ENCODE measurements around the gene AXDND1. TPM values are rescaled to one million over a fixed set of nuclear protein-coding genes. Genes with fewer than 3 reads are reported as not detected.
A peak's percentile ranks its signal among the peaks of the same experiment; 100 is the strongest.

AXDND1 gene
- total RNA-seq, 4 donors from 2014 or later, result 2.5 TPM; not detected in 3

DNA sequence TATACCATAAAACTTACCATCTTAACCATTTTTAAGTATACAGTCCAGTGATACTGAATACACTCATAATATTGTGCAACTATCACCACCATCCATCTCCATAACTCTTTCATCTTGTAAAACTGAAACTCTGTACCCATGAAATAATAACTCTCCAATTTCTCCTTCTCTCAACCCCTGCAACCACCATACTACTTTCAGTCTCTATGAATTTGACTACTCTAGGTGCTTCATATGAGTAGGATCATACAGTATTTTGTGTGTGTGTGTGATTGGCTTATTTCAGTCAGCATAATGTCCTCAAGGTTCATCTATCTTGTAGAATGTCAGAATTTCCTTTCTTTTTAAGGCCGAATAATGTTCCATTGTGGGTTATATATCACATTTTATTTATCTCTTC lies 192.3 kb downstream of the AXDND1 start:
- intact Hi-C loops (cut with DNase I), result no loop called here
- Histone ChIP-seq H3K27ac (replicated peaks in 1 of 4) (no peak overlapping the region), H3K4me1 (no peaks in the 10 kb centered on the region), H3K27me3 (peaks cover 0 to 5% (median 0%) of the 10 kb centered on the region in 4 donors), H3K9me3 (no peaks in the 10 kb centered on the region), H3K4me3 (no peak overlapping the region), H3K36me3 (no peaks in the 10 kb centered on the region)
- DNase-seq (ENCODE audit: extremely low spot score), result no peak
- 90% methylated on average over 1 of the region's 1 CpG for WGBS
- TF ChIP-seq, protein P1, sequence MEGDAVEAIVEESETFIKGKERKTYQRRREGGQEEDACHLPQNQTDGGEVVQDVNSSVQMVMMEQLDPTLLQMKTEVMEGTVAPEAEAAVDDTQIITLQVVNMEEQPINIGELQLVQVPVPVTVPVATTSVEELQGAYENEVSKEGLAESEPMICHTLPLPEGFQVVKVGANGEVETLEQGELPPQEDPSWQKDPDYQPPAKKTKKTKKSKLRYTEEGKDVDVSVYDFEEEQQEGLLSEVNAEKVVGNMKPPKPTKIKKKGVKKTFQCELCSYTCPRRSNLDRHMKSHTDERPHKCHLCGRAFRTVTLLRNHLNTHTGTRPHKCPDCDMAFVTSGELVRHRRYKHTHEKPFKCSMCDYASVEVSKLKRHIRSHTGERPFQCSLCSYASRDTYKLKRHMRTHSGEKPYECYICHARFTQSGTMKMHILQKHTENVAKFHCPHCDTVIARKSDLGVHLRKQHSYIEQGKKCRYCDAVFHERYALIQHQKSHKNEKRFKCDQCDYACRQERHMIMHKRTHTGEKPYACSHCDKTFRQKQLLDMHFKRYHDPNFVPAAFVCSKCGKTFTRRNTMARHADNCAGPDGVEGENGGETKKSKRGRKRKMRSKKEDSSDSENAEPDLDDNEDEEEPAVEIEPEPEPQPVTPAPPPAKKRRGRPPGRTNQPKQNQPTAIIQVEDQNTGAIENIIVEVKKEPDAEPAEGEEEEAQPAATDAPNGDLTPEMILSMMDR (IDR thresholded peaks at IDR 0.05), result no peak
- TF ChIP-seq POLR2AphosphoS5 (IDR thresholded peaks at IDR 0.05) (no peak), EP300 (IDR thresholded peaks at IDR 0.05) (no peak), POLR2A (IDR thresholded peaks at IDR 0.05; ENCODE audit: low read depth) (no peak)

DNA sequence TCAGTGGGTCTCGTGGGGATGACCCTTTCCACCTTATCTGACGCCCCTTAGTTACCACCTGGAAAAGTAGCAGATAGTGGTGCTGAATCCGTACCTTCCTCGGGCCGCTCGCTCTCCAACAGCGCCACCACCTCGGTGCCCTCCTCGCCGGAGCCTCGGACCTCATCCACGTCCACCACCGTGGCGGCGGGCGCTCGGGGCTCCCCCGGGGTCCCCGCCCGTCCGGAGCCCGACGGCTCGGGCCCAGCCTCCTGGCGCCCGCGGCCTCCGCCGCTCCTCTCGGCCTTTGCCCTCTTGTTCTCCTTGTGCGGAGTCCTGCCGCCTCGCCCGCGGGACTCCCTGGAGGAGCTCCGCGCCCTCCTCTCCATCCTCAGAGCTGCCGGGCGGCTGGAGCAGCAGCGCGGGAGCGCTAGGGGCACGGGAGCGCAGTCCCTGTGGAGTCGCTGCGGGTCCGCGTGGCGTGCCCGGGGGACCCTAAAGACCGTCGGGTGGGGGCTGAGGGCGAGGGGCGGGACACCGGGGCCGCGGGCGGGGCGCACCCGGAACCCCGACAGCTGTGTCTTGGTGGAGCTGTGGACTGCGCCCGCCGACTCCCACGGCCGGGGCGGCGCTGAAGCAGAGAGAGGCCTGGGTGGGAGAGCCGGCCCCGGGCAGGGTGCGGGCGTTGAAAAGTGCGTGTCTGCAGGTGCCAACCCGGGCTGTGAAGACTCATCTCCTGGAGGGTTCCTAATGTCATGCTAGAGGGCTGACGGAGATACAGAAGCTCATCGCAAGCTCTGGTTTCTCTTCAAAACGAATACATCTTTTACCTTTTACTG lies 209.9 kb downstream of the AXDND1 start, which contains the start of gene NPHS2:
NPHS2 (minus strand) TSS at position 452 of the 818 bp plus-strand sequence; CDS start at position 368, 84 bp downstream.
- Histone ChIP-seq H3K4me1 (peaks cover 3 to 10% (median 8%) of the 10 kb centered on the region in 4 donors), H3K4me3 (peak within 1 kb of the TSS in 2 of 4 donors; percentile 4 to 20), H3K36me3 (no peaks in the 10 kb centered on the region), H3K27me3 (peaks cover 0 to 68% (median 23%) of the 10 kb centered on the region in 4 donors), H3K27ac (replicated peaks in 1 of 4) (no peak within 1 kb of the TSS), H3K9me3 (no peaks in the 10 kb centered on the region)
- intact Hi-C loops (cut with DNase I), result no loop called here
- no peak for TF ChIP-seq POLR2A (IDR thresholded peaks at IDR 0.05; ENCODE audit: low read depth)
- no peak for TF ChIP-seq POLR2AphosphoS5 (IDR thresholded peaks at IDR 0.05)
- TF ChIP-seq EP300 (IDR thresholded peaks at IDR 0.05), result no peak
- TF ChIP-seq, protein P1 (IDR thresholded peaks at IDR 0.05), result no peak
- WGBS, result 37% methylated on average over 7 of the region's 77 CpGs
- no peak for DNase-seq (ENCODE audit: extremely low spot score)

DNA sequence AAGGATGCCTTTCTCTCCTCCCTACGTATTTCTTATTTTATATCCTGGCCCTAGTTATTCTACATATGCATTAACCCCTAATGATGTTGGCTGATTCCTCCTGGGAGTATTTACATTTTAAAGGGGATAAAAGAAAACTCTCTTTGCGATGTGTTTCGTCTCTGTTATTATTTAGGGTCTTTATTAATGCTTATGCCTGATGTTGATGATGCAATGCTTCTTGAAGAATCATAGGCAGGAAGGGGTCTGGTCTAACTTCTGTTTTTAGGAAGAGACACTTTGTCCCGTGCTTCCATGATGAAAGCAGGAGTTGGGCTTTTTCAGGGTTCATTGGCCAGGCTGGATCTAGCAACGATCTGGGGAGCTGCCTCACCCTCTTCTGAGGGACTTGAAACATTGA lies 210.7 kb downstream of the AXDND1 start:
- no peaks in the 10 kb centered on the region for H3K9me3 ChIP-seq
- no peaks in the 10 kb centered on the region for H3K36me3 ChIP-seq
- 48% methylated on average over 5 of the region's 5 CpGs for WGBS
- no peak for TF ChIP-seq EP300 (IDR thresholded peaks at IDR 0.05)
- TF ChIP-seq POLR2AphosphoS5 (IDR thresholded peaks at IDR 0.05), result no peak
- TF ChIP-seq, protein P1 (IDR thresholded peaks at IDR 0.05), result no peak
- H3K27me3 ChIP-seq, result peaks cover 0 to 68% (median 23%) of the 10 kb centered on the region in 4 donors
- H3K4me1 ChIP-seq, result peaks cover 3 to 10% (median 8%) of the 10 kb centered on the region in 4 donors
- no peak overlapping the region for H3K27ac ChIP-seq (replicated peaks in 1 of 4)
- DNase-seq (ENCODE audit: extremely low spot score), result no peak
- intact Hi-C loops (cut with DNase I), result no loop called here
- no peak overlapping the region for H3K4me3 ChIP-seq

DNA sequence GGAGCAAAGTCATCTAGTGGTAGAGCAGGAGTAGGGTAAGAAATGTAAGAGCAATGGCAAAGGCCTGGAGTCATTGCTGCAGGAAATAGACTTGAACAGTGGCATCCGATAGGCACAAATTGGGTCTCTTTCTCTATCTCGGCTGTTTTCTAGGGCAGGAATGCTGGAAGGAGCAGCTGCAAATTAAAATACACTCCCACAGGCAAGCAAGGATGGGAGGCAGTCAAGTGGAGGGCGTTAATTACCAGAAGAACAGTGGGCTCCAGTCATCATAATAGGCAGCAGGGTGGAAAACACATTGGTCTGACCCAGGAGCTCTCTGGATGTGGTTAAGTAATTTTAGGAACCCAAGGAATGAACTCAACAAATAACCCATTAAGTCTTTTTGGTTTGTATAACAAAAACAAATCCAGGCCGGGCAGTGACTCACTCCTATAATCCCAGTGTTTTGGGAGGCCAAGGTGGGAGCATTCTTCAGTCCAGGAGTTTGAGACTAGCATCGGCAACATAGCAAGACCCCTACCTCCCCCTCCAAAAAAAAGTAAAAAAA lies 218.1 kb downstream of the AXDND1 start:
- Histone ChIP-seq H3K4me3 (no peak overlapping the region), H3K27me3 (peaks cover 0 to 21% (median 0%) of the 10 kb centered on the region in 4 donors), H3K27ac (replicated peaks in 1 of 4) (no peak overlapping the region), H3K36me3 (no peaks in the 10 kb centered on the region), H3K4me1 (peaks cover 3 to 15% (median 13%) of the 10 kb centered on the region in 4 donors), H3K9me3 (no peaks in the 10 kb centered on the region)
- no peak for DNase-seq (ENCODE audit: extremely low spot score)
- TF ChIP-seq EP300 (IDR thresholded peaks at IDR 0.05), result no peak
- no peak for TF ChIP-seq POLR2AphosphoS5 (IDR thresholded peaks at IDR 0.05)
- TF ChIP-seq, protein P1 (IDR thresholded peaks at IDR 0.05), result no peak
- TF ChIP-seq POLR2A (IDR thresholded peaks at IDR 0.05; ENCODE audit: low read depth), result no peak
- 88% methylated on average over 5 of the region's 5 CpGs for WGBS
- intact Hi-C loops (cut with DNase I), result no loop called here

Measured in esophagus muscularis mucosa (tissue), 4 donors.